Central memory CD8-positive, alpha-beta T cell (primary cell): ENCODE data around the gene EPM2AIP1.
"Not testable (repeated sequence)": the region's sequence is repeated elsewhere in the genome, so short reads cannot be mapped to it uniquely, and the experiment has no call there.

Experiments
- ATAC-seq: fragments of 150-1000 bp; cut with Tn5 transposase; replicated peaks from 2 replicates; pipeline ENCODE4 v1.10.0; 2022; ENCODE audit warnings: mild to moderate bottlenecking, moderate FRiP score, moderate number of reproducible peaks; ENCODE audit not compliant: poor library complexity, severe bottlenecking; ENCODE audit errors: extremely low read depth
- DNase-seq, 2 donors: peaks; one replicate each; pipeline ENCODE4 v3.0.0; 2021; ENCODE audit warnings: low spot score in 2 of 2
- H3K27ac Mint-ChIP-seq: one replicate; pipeline ENCODE4 v1.8.0; 2022; ENCODE audit warnings: low read depth, mild to moderate bottlenecking, moderate library complexity, mixed read lengths
- H3K27me3 Mint-ChIP-seq: one replicate; pipeline ENCODE4 v1.8.0; 2022; ENCODE audit warnings: mixed read lengths
- H3K36me3 Mint-ChIP-seq: one replicate; pipeline ENCODE4 v1.8.0; 2022; ENCODE audit warnings: mild to moderate bottlenecking, moderate library complexity, mixed read lengths; ENCODE audit not compliant: insufficient read depth
- H3K4me1 Mint-ChIP-seq: one replicate; pipeline ENCODE4 v1.8.0; 2022; ENCODE audit warnings: mixed read lengths
- H3K4me3 Mint-ChIP-seq: one replicate; pipeline ENCODE4 v1.8.0; 2022; ENCODE audit warnings: mild to moderate bottlenecking, moderate library complexity, mixed read lengths
- H3K9me3 Mint-ChIP-seq: one replicate; pipeline ENCODE4 v1.8.0; 2022; ENCODE audit warnings: mixed read lengths

The EPM2AIP1 gene

GRCh38 chr3:36992806-36993325, at the start of gene EPM2AIP1:
TSS of gene EPM2AIP1 (minus strand) at chr3:36993131. CDS start at chr3:36993077, 54 bp downstream.
- H3K4me1 Mint-ChIP-seq, result peaks cover 30% of the 10 kb centered on the region
- H3K36me3 Mint-ChIP-seq, result peaks cover 39% of the 10 kb centered on the region
- no peak for DNase-seq

DNA sequence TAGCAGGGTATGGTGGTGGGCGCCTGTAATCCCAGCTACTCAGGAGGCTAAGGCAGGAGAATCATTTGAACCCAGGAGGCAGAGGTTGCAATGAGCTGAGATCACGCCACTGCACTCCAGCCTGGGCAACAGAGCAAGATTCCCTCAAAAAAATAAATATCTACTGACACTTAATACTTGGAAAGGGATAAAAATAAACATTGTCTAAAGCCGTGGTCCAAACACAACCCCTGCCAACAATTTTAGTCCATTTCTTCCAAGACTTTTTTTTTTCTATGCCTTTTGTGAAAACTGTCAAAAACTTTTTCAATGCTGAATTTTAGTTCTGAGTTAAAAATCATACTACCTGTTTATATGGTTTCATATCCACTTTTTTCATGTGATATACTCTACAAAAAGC, 49.8 kb upstream of the EPM2AIP1 start:
- H3K9me3 Mint-ChIP-seq, ATAC-seq, H3K4me3 Mint-ChIP-seq, DNase-seq, H3K27ac Mint-ChIP-seq, H3K27me3 Mint-ChIP-seq, H3K4me1 Mint-ChIP-seq: not testable (repeated sequence)
- H3K36me3 Mint-ChIP-seq, result peaks cover 25% of the 10 kb centered on the region

More at GRCh38 chr3:36992806-36993325, at the start of gene EPM2AIP1:
- no peaks in the 10 kb centered on the region for H3K9me3 Mint-ChIP-seq
- no peak within 1 kb of the TSS for H3K4me3 Mint-ChIP-seq
- ATAC-seq, result peak; percentile 85
- no peaks in the 10 kb centered on the region for H3K27me3 Mint-ChIP-seq
- no peak within 1 kb of the TSS for H3K27ac Mint-ChIP-seq

- H3K36me3 Mint-ChIP-seq, result peaks cover 22% of the 10 kb centered on the region
- ATAC-seq (no peak), DNase-seq (no peak)
- H3K27me3 Mint-ChIP-seq, result no peaks in the 10 kb centered on the region
- H3K9me3 Mint-ChIP-seq, result no peaks in the 10 kb centered on the region
- no peak overlapping the region for H3K4me3 Mint-ChIP-seq
- H3K4me1 Mint-ChIP-seq, result no peaks in the 10 kb centered on the region
- no peak overlapping the region for H3K27ac Mint-ChIP-seq
These were observed 48.7 kb upstream of the EPM2AIP1 start for GRCh38 chr3:37041546-37042195.

GRCh38 chr3:37040231-37040630, 47.3 kb upstream of the EPM2AIP1 start:
- H3K27ac Mint-ChIP-seq, result no peak overlapping the region
- no peaks in the 10 kb centered on the region for H3K27me3 Mint-ChIP-seq
- peaks cover 26% of the 10 kb centered on the region for H3K36me3 Mint-ChIP-seq
- DNase-seq (no peak), ATAC-seq (no peak)
- no peak overlapping the region for H3K4me3 Mint-ChIP-seq
- no peaks in the 10 kb centered on the region for H3K9me3 Mint-ChIP-seq
- no peaks in the 10 kb centered on the region for H3K4me1 Mint-ChIP-seq

DNA sequence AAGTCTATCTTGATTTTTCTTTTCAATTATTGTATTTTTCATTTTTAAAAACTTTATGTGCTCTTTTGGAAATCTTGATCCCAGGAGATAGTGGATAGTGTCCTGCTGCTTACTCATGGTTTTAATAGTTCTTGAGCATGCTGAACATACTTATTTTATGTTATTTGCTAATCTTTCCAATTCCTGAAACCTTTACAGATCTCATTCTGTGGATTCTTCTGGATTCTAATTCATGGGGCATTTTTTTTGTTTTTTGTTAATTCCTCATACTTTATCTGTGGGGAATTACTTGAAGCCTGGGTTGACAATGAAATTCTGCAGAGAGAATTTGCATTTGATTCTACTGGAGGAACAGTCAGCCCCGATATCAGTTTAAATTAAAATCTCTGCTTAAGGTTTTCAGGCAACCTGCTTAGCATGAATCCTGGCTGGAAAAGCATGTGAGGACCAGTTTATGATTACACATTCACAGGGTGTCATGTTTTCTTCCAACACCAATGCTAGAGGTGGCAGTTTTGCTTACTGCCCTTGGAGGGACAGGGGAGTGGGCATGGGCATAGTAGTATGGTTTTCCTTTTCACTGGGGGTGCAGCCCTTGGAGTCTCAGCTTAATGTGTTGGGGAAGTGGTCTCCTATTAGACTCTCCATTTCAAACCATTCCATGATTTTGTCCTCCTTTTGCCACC, 46.4 kb upstream of the EPM2AIP1 start:
- no peaks in the 10 kb centered on the region for H3K9me3 Mint-ChIP-seq
- DNase-seq, result no peak
- peaks cover 24% of the 10 kb centered on the region for H3K36me3 Mint-ChIP-seq
- no peaks in the 10 kb centered on the region for H3K4me1 Mint-ChIP-seq
- no peak overlapping the region for H3K27ac Mint-ChIP-seq
- no peak for ATAC-seq
- H3K4me3 Mint-ChIP-seq, result no peak overlapping the region
- H3K27me3 Mint-ChIP-seq, result no peaks in the 10 kb centered on the region

GRCh38 chr3:37037352-37037751, 44.4 kb upstream of the EPM2AIP1 start:
- Mint-ChIP-seq H3K4me3 (no peak overlapping the region), H3K4me1 (peaks cover 4% of the 10 kb centered on the region), H3K9me3 (no peaks in the 10 kb centered on the region), H3K27ac (no peak overlapping the region), H3K27me3 (no peaks in the 10 kb centered on the region), H3K36me3 (peaks cover 29% of the 10 kb centered on the region)
- ATAC-seq, result no peak
- DNase-seq, result no peak

GRCh38 chr3:37032961-37033360, 40.0 kb upstream of the EPM2AIP1 start:
- H3K4me3 Mint-ChIP-seq, result no peak overlapping the region
- ATAC-seq (no peak), DNase-seq (no peak)
- no peaks in the 10 kb centered on the region for H3K9me3 Mint-ChIP-seq
- H3K4me1 Mint-ChIP-seq, result peaks cover 6% of the 10 kb centered on the region
- H3K36me3 Mint-ChIP-seq, result peaks cover 43% of the 10 kb centered on the region
- H3K27ac Mint-ChIP-seq, result no peak overlapping the region
- no peaks in the 10 kb centered on the region for H3K27me3 Mint-ChIP-seq

DNA sequence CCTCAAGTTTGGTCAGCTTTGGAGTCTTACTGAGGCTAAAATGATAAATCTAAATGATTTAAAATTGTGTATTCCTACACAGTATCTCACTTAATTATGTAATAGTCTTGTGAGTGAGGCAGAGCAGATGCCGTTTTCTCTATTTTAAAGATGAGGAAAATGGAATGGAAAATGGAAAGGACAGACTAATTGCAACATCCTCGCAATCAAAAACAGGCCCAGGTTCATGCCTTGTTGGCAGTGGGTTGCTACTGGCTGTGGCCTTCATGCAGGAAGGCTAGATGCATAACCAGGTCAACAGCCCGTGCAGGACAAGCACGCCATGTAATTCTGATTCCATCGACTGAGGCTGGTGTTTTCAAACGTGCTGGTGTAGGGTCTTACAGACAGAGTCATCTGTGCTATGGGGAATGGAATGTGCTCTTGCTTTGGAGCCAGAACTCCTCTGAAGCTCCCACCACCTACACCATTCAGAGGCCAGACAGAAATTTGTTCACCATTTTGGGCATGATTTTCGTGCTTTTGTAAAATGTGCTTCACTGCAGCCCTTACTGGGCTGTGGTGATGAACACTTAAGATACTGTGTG, 38.3 kb upstream of the EPM2AIP1 start:
- peaks cover 6% of the 10 kb centered on the region for H3K4me1 Mint-ChIP-seq
- H3K4me3 Mint-ChIP-seq, result no peak overlapping the region
- H3K36me3 Mint-ChIP-seq, result peaks cover 44% of the 10 kb centered on the region
- H3K9me3 Mint-ChIP-seq, result no peaks in the 10 kb centered on the region
- H3K27me3 Mint-ChIP-seq, result no peaks in the 10 kb centered on the region
- H3K27ac Mint-ChIP-seq, result no peak overlapping the region
- DNase-seq (no peak), ATAC-seq (no peak)

DNA sequence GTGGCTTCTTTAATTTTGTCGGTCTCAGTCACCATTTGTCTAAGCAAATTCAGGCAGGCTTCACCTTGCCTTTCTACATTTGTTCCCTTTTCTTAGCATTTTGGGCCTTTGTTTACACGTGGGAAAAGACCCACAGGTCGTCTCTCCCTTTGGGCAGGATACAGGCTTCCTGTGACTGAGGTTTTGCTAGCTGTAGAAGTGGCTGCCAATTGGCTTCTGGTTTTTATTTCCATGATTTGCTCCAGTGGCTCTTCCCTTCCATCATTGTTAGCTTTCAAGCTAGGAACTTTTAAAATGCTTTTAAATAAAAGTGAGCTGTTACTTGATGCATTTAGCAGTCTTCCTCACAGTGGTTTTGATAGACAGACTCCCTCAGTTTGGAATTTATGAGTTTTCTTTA, 37.7 kb upstream of the EPM2AIP1 start:
- no peak overlapping the region for H3K4me3 Mint-ChIP-seq
- no peak overlapping the region for H3K27ac Mint-ChIP-seq
- no peaks in the 10 kb centered on the region for H3K27me3 Mint-ChIP-seq
- H3K36me3 Mint-ChIP-seq, result peaks cover 45% of the 10 kb centered on the region
- no peaks in the 10 kb centered on the region for H3K9me3 Mint-ChIP-seq
- no peak for DNase-seq
- no peak for ATAC-seq
- H3K4me1 Mint-ChIP-seq, result peaks cover 6% of the 10 kb centered on the region

GRCh38 chr3:37029516-37030163, 36.7 kb upstream of the EPM2AIP1 start:
- ATAC-seq (no peak), DNase-seq (no peak)
- Mint-ChIP-seq H3K36me3 (peaks cover 46% of the 10 kb centered on the region), H3K4me3 (no peak overlapping the region), H3K9me3 (no peaks in the 10 kb centered on the region), H3K27ac (no peak overlapping the region), H3K4me1 (peaks cover 9% of the 10 kb centered on the region), H3K27me3 (no peaks in the 10 kb centered on the region)

GRCh38 chr3:37029111-37029510, 36.2 kb upstream of the EPM2AIP1 start:
- Mint-ChIP-seq H3K4me3 (no peak overlapping the region), H3K4me1 (peaks cover 11% of the 10 kb centered on the region), H3K9me3 (no peaks in the 10 kb centered on the region), H3K27me3 (no peaks in the 10 kb centered on the region), H3K36me3 (peaks cover 47% of the 10 kb centered on the region), H3K27ac (no peak overlapping the region)
- DNase-seq (no peak), ATAC-seq (no peak)

GRCh38 chr3:37028329-37028728, 35.4 kb upstream of the EPM2AIP1 start:
- DNase-seq, result no peak
- Mint-ChIP-seq H3K4me3 (no peak overlapping the region), H3K27ac (no peak overlapping the region), H3K36me3 (peaks cover 47% of the 10 kb centered on the region), H3K9me3 (no peaks in the 10 kb centered on the region), H3K4me1 (peaks cover 11% of the 10 kb centered on the region), H3K27me3 (no peaks in the 10 kb centered on the region)
- no peak for ATAC-seq
